HG03066 (cell line): Measurements from ENCODE around the gene HNRNPA2B1.
"Not testable (repeated sequence)": the region's sequence is repeated elsewhere in the genome, so short reads cannot be mapped to it uniquely, and the experiment has no call there.

Experiments
- ATAC-seq: cut with Tn5 transposase; IDR thresholded peaks from one replicate; pipeline ENCODE4 v1.9.1; 2021; ENCODE audit warnings: low read depth; ENCODE audit not compliant: unreplicated experiment

HNRNPA2B1 gene

GRCh38 chr7:26185844-26186180 is 14.7 kb downstream of the HNRNPA2B1 start:
- ATAC-seq = no peak

- no peak for ATAC-seq
These were observed 15.3 kb downstream of the HNRNPA2B1 start for GRCh38 chr7:26185131-26185843.

GRCh38 chr7:26184281-26185101 is 16.1 kb downstream of the HNRNPA2B1 start:
- ATAC-seq = not testable (repeated sequence)

- no peak for ATAC-seq
These were observed 16.8 kb downstream of the HNRNPA2B1 start for GRCh38 chr7:26183545-26184280.

GRCh38 chr7:26182706-26183105 is 17.8 kb downstream of the HNRNPA2B1 start:
- no peak for ATAC-seq

- ATAC-seq = no peak
These were observed 18.3 kb downstream of the HNRNPA2B1 start for GRCh38 chr7:26182283-26182682.

GRCh38 chr7:26181474-26182227 is 18.9 kb downstream of the HNRNPA2B1 start:
- no peak for ATAC-seq

- no peak for ATAC-seq
These were observed 19.8 kb downstream of the HNRNPA2B1 start for GRCh38 chr7:26180792-26181198.

GRCh38 chr7:26179826-26180497 is 20.6 kb downstream of the HNRNPA2B1 start:
- ATAC-seq = no peak

- ATAC-seq = no peak
These were observed 21.1 kb downstream of the HNRNPA2B1 start for GRCh38 chr7:26179422-26179821.

GRCh38 chr7:26178272-26178960 is 22.1 kb downstream of the HNRNPA2B1 start:
- no peak for ATAC-seq

GRCh38 chr7:26177269-26177668 is 23.3 kb downstream of the HNRNPA2B1 start:
- ATAC-seq = not testable (repeated sequence)

- not testable (repeated sequence) for ATAC-seq
These were observed 23.9 kb downstream of the HNRNPA2B1 start for GRCh38 chr7:26176696-26177095.

GRCh38 chr7:26175903-26176302 is 24.6 kb downstream of the HNRNPA2B1 start:
- ATAC-seq = not testable (repeated sequence)

- ATAC-seq = no peak
These were observed 28.5 kb downstream of the HNRNPA2B1 start for GRCh38 chr7:26172048-26172447.

GRCh38 chr7:26171601-26172000 is 28.9 kb downstream of the HNRNPA2B1 start:
- ATAC-seq = no peak

- ATAC-seq = no peak
These were observed 29.9 kb downstream of the HNRNPA2B1 start for GRCh38 chr7:26170663-26171062.

GRCh38 chr7:26169271-26169670 is 31.3 kb downstream of the HNRNPA2B1 start:
- no peak for ATAC-seq

GRCh38 chr7:26168458-26169023 is 32.0 kb downstream of the HNRNPA2B1 start:
- no peak for ATAC-seq
